HUES64 (cell line): ENCODE data around the gene CKB.

Source experiments
- H3K27ac ChIP-seq: 2 replicates; pipeline ENCODE4 v1.7.0; 2013; ENCODE audit warnings: low read depth, low read length, inconsistent platforms
- H3K27me3 ChIP-seq: 2 replicates; pipeline ENCODE4 v1.6.1; 2013; ENCODE audit warnings: mild to moderate bottlenecking, low read length; ENCODE audit not compliant: insufficient read depth
- H3K36me3 ChIP-seq: 2 replicates; pipeline ENCODE4 v1.6.1; 2013; ENCODE audit warnings: mild to moderate bottlenecking, low read length; ENCODE audit not compliant: insufficient read depth
- H3K4me1 ChIP-seq: 2 replicates; pipeline ENCODE4 v1.6.1; 2013; ENCODE audit warnings: mild to moderate bottlenecking, low read length, moderate library complexity; ENCODE audit not compliant: insufficient read depth
- H3K4me3 ChIP-seq: 2 replicates; pipeline ENCODE4 v1.5.1; 2013; ENCODE audit warnings: mild to moderate bottlenecking, low read length, moderate library complexity
- H3K9ac ChIP-seq: 2 replicates; pipeline ENCODE4 v1.6.1; 2013; ENCODE audit warnings: mild to moderate bottlenecking, low read depth, low read length
- H3K9me3 ChIP-seq: 2 replicates; pipeline ENCODE4 v1.6.1; 2013; ENCODE audit warnings: low read depth, low read length; ENCODE audit not compliant: insufficient read depth
- WGBS: fragments of 150-250, 120-280 bp; methylation state at CpG from one replicate; pipeline ENCODE4 v1.1.7; 2013; ENCODE audit warnings: missing lambda C conversion rate; 5-methylcytosine and 5-hydroxymethylcytosine counted together

Gene CKB

DNA sequence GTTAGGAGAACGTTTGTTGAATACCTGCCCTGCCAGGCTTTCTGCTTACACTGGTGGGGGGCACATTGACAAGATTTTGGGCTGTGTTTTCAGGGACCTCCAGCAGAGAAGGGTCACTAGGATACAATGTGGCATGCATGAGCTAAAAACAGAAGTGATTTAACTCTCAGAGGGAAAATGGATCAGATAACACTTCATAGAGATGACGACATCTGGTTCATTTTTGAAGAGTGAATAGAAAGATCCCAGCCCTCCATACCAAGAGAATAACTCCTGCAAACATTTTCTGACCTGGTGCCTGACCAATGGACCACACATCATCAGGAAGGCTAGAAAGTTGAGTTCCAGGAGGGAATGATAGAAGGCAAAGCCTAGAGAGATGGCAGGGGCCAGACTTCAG is 33.7 kb downstream of the CKB start:
- no peak overlapping the region for H3K4me3 ChIP-seq
- H3K27ac ChIP-seq, result no peak overlapping the region
- 82% methylated on average over 2 of the region's 2 CpGs for WGBS
- peaks cover 70% of the 10 kb centered on the region for H3K36me3 ChIP-seq
- H3K4me1 ChIP-seq, result no peaks in the 10 kb centered on the region
- H3K27me3 ChIP-seq, result no peaks in the 10 kb centered on the region
- H3K9ac ChIP-seq, result no peak overlapping the region
- H3K9me3 ChIP-seq, result no peaks in the 10 kb centered on the region

DNA sequence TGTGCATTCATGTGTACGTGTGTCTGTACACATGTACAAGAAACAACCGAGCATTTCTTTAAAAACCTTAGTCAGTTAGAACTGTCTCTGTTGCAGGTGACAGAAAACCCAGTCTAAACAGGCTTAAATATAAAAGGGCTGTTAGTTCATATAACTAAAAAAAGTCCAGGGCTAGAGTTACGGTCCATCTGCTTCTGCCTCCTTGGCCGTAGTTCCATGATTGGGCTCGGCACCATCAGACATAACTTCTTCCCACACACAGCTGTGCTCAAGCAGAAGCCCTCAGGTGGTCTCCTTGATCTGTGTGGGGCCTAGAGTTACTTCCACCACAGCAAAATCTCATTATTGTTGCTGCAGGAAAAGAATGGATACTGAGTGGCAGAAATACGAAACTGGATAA is 34.6 kb downstream of the CKB start:
- Histone ChIP-seq H3K4me1 (no peaks in the 10 kb centered on the region), H3K9ac (no peak overlapping the region), H3K27ac (no peak overlapping the region), H3K27me3 (no peaks in the 10 kb centered on the region), H3K36me3 (peaks cover 72% of the 10 kb centered on the region), H3K4me3 (no peak overlapping the region), H3K9me3 (no peaks in the 10 kb centered on the region)
- WGBS, result 94% methylated on average over 6 of the region's 6 CpGs

DNA sequence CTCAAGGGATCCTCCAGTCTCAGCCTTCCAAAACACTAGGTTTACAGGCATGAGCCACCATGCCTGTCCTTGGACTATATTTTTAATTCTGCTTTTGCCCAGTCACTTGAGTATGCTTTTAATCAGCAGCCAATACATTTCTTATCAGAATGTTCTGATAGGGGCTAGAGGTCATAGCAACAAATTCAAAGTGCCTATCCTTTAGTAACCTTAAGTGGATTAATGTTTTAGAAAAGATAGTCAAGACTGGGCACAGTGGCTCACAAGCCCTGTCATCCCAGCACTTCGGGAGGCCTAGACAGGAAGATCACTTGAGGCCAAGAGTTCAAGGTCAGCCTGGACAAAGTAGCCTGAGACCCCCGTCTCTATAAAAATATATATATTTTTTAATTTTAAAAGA is 37.1 kb downstream of the CKB start:
- Histone ChIP-seq H3K36me3 (peaks cover 69% of the 10 kb centered on the region), H3K4me3 (no peak overlapping the region), H3K27me3 (no peaks in the 10 kb centered on the region), H3K27ac (no peak overlapping the region), H3K9me3 (no peaks in the 10 kb centered on the region), H3K9ac (no peak overlapping the region), H3K4me1 (no peaks in the 10 kb centered on the region)
- 97% methylated on average over 1 of the region's 2 CpGs for WGBS

DNA sequence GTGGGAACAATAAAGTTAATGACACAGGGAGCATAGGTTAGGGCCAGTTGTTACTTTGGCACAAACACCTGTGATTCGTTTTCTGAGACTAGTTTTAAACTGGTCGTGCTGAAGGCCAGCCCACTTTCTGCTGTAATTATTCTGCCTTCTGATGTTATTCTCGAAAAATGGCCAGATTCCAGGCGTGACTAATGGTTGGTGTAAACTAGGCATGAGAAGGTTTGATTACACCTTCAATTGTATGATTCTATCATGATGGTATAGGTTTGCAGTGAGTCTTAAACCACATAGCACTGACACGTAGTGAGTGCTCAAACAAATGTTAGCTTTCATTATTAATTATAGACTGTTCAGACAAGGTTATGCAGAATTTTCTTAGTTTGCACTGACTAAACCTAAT is 39.0 kb downstream of the CKB start:
- 93% methylated on average over 5 of the region's 5 CpGs for WGBS
- Histone ChIP-seq H3K27ac (no peak overlapping the region), H3K9ac (no peak overlapping the region), H3K36me3 (peaks cover 69% of the 10 kb centered on the region), H3K4me3 (no peak overlapping the region), H3K9me3 (no peaks in the 10 kb centered on the region), H3K4me1 (no peaks in the 10 kb centered on the region), H3K27me3 (no peaks in the 10 kb centered on the region)

DNA sequence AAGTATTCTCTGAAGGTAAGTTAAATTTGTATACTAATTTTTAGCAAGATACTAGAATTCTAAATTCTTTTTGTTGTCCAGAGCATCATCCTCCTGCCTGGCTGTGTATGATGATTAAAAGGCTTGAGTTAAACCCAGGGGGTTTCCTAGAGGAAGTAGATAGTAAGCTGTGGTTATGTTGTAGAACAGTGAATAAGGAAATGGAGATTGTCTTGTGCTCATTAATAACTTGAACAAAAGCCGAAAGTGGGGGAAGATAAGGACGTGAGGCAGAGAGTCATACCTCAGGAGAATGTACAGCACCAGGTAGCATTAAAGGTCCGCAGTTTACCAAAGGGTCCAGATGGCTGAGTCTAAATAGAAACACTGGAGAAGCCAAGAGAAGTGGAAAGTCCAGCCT is 42.0 kb downstream of the CKB start:
- no peak overlapping the region for H3K9ac ChIP-seq
- no peaks in the 10 kb centered on the region for H3K4me1 ChIP-seq
- no peak overlapping the region for H3K27ac ChIP-seq
- H3K9me3 ChIP-seq, result no peaks in the 10 kb centered on the region
- no peaks in the 10 kb centered on the region for H3K27me3 ChIP-seq
- peaks cover 74% of the 10 kb centered on the region for H3K36me3 ChIP-seq
- no peak overlapping the region for H3K4me3 ChIP-seq
- 91% methylated on average over 3 of the region's 3 CpGs for WGBS

DNA sequence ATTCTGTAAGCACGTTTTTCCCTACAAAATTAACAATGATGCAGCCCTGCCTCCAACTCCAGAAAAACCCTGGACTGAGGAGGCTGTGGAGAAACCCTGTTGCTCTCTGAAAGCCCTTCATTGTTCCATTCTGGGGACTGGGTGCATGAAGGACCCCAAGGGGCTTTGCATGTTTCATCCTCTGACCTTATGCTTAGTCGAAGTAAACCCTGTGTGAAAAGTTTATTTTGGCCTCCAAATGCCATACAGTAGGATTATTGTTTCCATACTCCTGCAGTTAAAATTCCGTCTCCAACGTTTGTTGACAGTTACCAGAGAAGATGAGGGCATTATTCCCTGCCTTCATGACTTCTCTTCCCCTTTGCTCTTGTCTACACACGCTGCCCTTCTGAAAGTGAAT is 46.0 kb downstream of the CKB start:
- WGBS, result 92% methylated on average over 5 of the region's 5 CpGs
- Histone ChIP-seq H3K36me3 (peaks cover 76% of the 10 kb centered on the region), H3K9ac (no peak overlapping the region), H3K27ac (no peak overlapping the region), H3K4me3 (no peak overlapping the region), H3K9me3 (no peaks in the 10 kb centered on the region), H3K27me3 (no peaks in the 10 kb centered on the region), H3K4me1 (no peaks in the 10 kb centered on the region)

DNA sequence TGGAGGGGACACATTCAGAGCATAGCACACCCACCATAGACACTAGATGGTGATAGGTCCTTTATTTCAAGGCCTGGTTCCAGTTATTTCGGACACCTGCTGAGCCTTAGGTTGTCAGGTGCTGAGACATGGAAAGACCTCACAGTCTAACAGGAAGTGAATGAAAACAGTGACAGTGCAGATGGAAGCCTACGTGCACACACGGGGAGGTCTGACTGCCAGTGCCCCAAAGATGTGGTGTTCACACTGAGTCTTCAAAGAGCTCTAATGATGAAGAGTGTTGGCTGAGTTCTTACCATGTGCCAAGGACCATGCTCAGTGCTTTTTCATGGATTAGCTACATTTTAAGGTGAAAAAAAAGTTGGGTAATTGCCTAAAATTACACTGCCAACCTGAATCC is 46.6 kb downstream of the CKB start:
- Histone ChIP-seq H3K4me1 (no peaks in the 10 kb centered on the region), H3K36me3 (peaks cover 77% of the 10 kb centered on the region), H3K27ac (no peak overlapping the region), H3K9ac (no peak overlapping the region), H3K9me3 (no peaks in the 10 kb centered on the region), H3K4me3 (no peak overlapping the region), H3K27me3 (no peaks in the 10 kb centered on the region)
- 94% methylated on average over 3 of the region's 3 CpGs for WGBS

DNA sequence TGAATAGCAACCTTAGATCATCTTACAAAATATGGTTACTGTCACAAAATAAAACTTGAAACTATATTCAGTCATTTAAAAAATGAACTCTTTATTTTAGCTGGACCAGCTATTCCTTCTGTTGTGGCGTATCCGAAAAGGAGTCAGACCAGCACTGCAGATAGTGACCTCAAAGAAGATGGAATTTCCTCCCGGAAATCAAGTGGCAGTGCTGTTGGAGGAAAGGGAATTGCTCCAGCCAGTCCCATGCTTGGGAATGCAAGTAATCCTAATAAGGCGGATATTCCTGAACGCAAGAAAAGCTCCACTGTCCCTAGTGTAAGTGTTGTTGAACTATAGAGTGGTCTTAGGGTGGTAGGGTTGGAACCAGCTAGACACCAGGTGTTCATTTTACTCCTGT is 47.7 kb downstream of the CKB start:
- H3K4me1 ChIP-seq, result no peaks in the 10 kb centered on the region
- WGBS, result 96% methylated on average over 5 of the region's 5 CpGs
- H3K27ac ChIP-seq, result no peak overlapping the region
- no peaks in the 10 kb centered on the region for H3K9me3 ChIP-seq
- no peaks in the 10 kb centered on the region for H3K27me3 ChIP-seq
- H3K4me3 ChIP-seq, result no peak overlapping the region
- no peak overlapping the region for H3K9ac ChIP-seq
- peaks cover 75% of the 10 kb centered on the region for H3K36me3 ChIP-seq

DNA sequence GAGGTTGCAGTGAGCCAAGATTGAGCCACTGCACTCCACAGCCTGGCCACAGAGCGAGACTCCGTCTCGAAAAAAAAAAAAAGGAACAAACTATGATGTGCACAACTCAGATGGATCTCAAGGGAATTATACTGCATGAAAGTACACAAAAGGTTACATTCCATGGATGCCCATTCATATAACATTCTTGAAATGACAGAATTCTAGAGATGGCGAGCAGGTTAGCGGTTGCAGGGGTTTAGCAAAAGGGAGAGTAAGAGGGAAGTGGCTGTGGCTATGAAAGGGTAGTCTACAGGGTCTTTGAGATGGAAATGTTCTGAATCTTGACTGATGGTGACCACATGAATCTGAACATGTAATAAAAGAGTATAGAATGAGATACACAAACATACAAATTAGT is 49.7 kb downstream of the CKB start:
- Histone ChIP-seq H3K4me1 (no peaks in the 10 kb centered on the region), H3K27ac (no peak overlapping the region), H3K36me3 (peaks cover 80% of the 10 kb centered on the region), H3K9ac (no peak overlapping the region), H3K27me3 (no peaks in the 10 kb centered on the region), H3K4me3 (no peak overlapping the region), H3K9me3 (no peaks in the 10 kb centered on the region)
- 89% methylated on average over 5 of the region's 5 CpGs for WGBS
